ENCODE measurements around the gene POLR1H. TPM values are rescaled to one million over a fixed set of nuclear protein-coding genes. Genes with fewer than 3 reads are reported as not detected.

POLR1H gene
- total and polyA plus RNA-seq, 9 donors, result 23.1 to 46.6 (median 28.3) TPM

DNA sequence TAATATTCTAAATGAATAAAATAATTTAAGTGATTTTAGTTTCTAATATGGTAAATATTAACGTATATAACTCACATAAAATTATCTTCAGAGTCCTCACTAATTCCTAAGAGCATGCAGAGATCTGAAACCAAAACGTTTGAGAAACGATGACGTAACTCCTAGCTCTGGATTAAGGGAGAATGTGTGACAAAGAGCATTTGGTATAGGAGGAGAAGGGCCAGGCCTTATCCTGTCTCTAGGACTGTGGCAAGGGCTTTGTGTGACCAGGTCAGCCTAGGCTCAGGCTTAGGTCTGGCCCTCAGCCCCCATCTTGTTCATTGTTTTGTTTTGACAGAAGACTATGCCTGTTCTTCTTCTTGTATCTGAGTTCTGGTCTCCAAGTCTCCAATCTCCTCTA, 19.2 kb upstream of the POLR1H start:
- Histone ChIP-seq H3K4me1 (ENCODE audit: insufficient read depth) (no peaks in the 10 kb centered on the region), H3K36me3 (no peaks in the 10 kb centered on the region), H3K27me3 (no peaks in the 10 kb centered on the region), H3K4me3 (no peak overlapping the region), H3K9me3 (no peaks in the 10 kb centered on the region), H3K27ac (no peak overlapping the region)
- intact Hi-C loops (cut with DNase I), result no loop called here
- no peak for TF ChIP-seq CTCF (IDR thresholded peaks at IDR 0.05)
- no peak for DNase-seq
- WGBS, 3 donors, result 70 to 77% (median 71%) methylated on average over 4 of the region's 4 CpGs

DNA sequence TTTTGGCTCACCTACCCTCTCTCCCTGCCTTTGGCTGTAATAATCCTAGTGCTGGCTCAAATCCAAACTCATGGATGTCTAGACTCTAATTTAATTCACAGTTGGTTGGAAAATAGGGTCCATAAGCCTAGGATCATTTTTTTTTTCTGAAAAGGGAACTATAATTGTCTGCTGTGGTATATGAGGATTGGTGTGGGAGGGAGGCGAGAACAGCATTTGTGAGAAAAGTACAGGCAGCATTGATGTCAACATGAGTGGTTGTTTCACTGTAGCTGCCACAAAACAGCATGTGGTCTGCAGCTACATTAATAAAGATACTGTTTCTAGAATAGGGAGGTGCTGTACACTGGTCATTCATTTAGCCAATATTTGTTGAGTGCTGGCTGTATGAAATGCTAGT, 18.6 kb upstream of the POLR1H start:
- Histone ChIP-seq H3K4me1 (ENCODE audit: insufficient read depth) (no peaks in the 10 kb centered on the region), H3K27ac (no peak overlapping the region), H3K27me3 (no peaks in the 10 kb centered on the region), H3K4me3 (no peak overlapping the region), H3K36me3 (no peaks in the 10 kb centered on the region), H3K9me3 (no peaks in the 10 kb centered on the region)
- 96 to 100% (median 97%) methylated on average over 1 of the region's 1 CpG for WGBS, 3 donors
- TF ChIP-seq CTCF (IDR thresholded peaks at IDR 0.05) (no peak), EP300 (IDR thresholded peaks at IDR 0.05) (no peak), POLR2A (IDR thresholded peaks at IDR 0.05) (no peak)
- DNase-seq, result no peak
- intact Hi-C loops (cut with DNase I), result no loop called here

DNA sequence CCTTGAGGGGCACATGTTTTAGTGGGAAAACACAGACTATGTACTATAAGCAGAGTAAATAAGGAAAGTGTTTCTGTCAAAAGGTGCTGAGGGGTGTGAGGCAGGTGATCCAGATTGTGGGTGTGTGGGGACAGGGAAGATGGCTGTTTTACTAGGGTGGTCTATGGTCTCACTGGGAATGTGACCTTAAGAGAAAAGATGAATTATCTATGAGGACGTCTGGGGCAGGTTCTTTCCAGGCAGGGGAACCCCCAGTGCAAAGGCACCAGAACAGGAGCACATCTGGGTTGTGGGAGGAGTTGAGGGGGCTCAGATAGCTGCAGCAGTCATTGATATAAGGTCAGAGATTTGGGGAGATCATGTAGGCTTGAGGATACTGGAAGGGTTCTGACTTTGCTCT, 18.2 kb upstream of the POLR1H start:
- Histone ChIP-seq H3K36me3 (no peaks in the 10 kb centered on the region), H3K4me1 (ENCODE audit: insufficient read depth) (no peaks in the 10 kb centered on the region), H3K27me3 (no peaks in the 10 kb centered on the region), H3K4me3 (no peak overlapping the region), H3K9me3 (no peaks in the 10 kb centered on the region), H3K27ac (no peak overlapping the region)
- WGBS, 3 donors, result 13 to 16% (median 13%) methylated on average over 1 of the region's 1 CpG
- no peak for DNase-seq
- intact Hi-C loops (cut with DNase I), result no loop called here
- TF ChIP-seq POLR2A (IDR thresholded peaks at IDR 0.05) (no peak), CTCF (IDR thresholded peaks at IDR 0.05) (no peak), EP300 (IDR thresholded peaks at IDR 0.05) (no peak)

- intact Hi-C loops (cut with DNase I), result no loop called here
- Histone ChIP-seq H3K27me3 (no peaks in the 10 kb centered on the region), H3K9me3 (no peaks in the 10 kb centered on the region), H3K27ac (no peak overlapping the region), H3K36me3 (no peaks in the 10 kb centered on the region), H3K4me3 (no peak overlapping the region), H3K4me1 (ENCODE audit: insufficient read depth) (no peaks in the 10 kb centered on the region)
- WGBS, 3 donors, result 92 to 97% (median 96%) methylated on average over 2 of the region's 2 CpGs
- DNase-seq, result no peak
- TF ChIP-seq POLR2A (IDR thresholded peaks at IDR 0.05), result no peak
- TF ChIP-seq EP300 (IDR thresholded peaks at IDR 0.05), result no peak
- TF ChIP-seq CTCF (IDR thresholded peaks at IDR 0.05), result no peak
Observed at GRCh38 chr6:30043744-30044143, 17.3 kb upstream of the POLR1H start.

DNA sequence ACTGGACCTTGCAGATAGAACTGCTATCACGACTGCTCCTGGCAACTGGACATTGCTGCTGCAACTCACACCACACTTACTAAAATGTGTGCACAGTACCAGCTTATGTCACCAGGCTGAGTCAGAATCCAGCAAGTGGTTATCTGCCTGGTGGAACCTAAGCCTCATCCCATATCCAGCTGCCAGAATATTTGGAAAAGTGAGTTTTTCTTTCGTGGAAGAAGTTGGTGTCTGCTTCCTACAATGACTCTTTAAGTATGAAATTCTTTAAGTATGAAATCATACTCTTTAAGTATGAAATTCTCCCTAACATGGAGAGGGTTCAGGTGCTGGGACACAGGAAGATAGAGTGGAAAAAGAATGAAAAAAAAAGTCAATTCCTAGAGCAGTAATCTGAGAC, 16.4 kb upstream of the POLR1H start:
- DNase-seq, result no peak
- TF ChIP-seq CTCF (IDR thresholded peaks at IDR 0.05), result no peak
- no peak for TF ChIP-seq POLR2A (IDR thresholded peaks at IDR 0.05)
- no peak for TF ChIP-seq EP300 (IDR thresholded peaks at IDR 0.05)
- Histone ChIP-seq H3K27me3 (no peaks in the 10 kb centered on the region), H3K9me3 (no peaks in the 10 kb centered on the region), H3K27ac (no peak overlapping the region), H3K4me1 (ENCODE audit: insufficient read depth) (no peaks in the 10 kb centered on the region), H3K36me3 (no peaks in the 10 kb centered on the region), H3K4me3 (no peak overlapping the region)
- WGBS, 3 donors, result 65 to 69% (median 69%) methylated on average over 2 of the region's 2 CpGs
- intact Hi-C loops (cut with DNase I), result no loop called here
